NCI-H82 treated with DMSO at 0.1 percent for 48 hours (cell line): ENCODE data around the gene ZNF804B.

ENCODE experiments used
- DNase-seq: peaks from one replicate; lab custom pipeline; 2025; ENCODE audit not compliant: unreplicated experiment; lab: John Stamatoyannopoulos, UW

ZNF804B gene

GRCh38 chr7:88965371-88965770 lies 205.9 kb downstream of the ZNF804B start:
- no peak for DNase-seq

DNA sequence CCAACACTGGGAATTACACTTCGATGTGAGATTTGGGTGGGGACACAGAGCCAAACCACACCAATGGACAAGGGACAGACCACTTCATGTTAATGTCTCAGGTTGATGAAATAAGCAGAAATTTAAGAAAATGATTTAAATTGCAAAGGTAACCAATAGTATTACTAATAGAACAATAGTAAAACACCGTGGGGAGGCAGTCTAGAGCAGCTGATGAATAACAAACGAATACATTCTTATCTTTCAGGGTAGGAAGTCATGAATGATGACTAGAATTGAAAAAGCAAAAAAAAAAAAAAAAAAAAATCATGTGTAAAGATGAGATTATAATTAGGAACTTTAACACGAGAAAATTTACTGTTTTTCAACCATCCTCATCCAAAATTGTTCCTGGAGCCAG lies 207.9 kb downstream of the ZNF804B start:
- no peak for DNase-seq

DNA sequence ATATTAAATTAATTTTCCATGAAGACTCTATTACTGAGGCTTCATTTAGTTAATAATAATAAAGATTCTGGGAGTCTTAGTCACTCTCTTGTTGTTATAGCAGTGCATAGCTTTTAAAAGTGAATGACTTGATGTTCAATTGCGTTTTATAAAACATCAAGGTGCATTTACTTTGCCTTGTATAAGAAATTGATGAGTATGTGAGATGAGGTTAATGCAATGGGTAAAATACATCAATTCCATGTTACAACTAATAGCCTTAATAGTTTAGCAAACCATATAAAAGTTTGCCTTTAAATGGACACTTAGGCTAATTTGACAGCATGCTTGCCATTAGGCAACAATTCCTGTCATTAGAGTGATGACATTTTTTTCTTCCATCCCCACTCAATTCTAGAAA lies 209.7 kb downstream of the ZNF804B start:
- no peak for DNase-seq

- no peak for DNase-seq
These were observed 225.8 kb downstream of the ZNF804B start for GRCh38 chr7:88985295-88985694.

- no peak for DNase-seq
These were observed 241.8 kb downstream of the ZNF804B start for GRCh38 chr7:89001306-89001705.

DNA sequence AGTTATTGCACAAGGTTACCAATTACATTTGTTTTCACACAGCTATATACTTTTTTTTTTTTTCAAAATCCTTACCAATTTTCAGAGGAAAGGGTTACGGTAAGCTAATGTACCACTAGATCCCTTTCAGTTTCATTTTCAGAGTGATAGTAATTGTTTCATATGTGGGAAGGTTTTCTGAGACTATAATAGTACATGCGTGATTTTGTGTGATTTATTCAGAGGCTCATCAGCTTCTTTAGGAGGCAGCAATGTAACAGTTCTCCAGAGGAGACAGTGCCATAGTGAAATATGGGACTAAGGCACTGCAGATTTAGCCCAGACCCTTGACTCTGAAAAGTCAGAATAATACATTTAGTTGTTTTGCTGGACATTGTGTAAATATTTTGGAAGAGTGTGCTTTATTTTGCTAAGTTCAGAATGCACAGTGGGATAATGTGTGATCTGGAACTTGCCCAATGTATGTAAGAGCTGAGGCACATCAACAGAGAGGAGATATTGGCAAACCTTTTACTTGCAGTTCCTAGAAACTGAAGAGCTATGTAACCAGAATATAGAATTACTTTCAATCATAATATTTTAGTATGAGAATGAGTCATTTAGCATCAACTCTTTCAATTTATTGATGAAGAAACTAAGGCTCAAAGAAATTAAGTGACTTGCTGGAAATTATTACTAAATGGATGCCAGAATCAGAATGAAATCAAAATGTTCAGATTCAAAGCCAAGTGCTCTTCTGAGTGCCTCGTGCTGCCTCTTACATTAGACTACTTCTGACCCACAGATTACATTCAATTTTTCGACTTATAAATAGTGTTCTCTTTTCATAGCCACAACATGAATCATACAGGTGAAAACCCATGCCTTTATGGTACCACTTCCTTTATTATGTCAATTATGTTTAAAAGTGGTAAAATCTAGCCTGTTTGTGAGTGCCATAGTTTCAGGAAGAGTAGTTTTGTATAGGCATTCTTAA lies 243.8 kb downstream of the ZNF804B start:
- DNase-seq: no peak

- no peak for DNase-seq
These were observed 252.5 kb downstream of the ZNF804B start for GRCh38 chr7:89012016-89012415.

DNA sequence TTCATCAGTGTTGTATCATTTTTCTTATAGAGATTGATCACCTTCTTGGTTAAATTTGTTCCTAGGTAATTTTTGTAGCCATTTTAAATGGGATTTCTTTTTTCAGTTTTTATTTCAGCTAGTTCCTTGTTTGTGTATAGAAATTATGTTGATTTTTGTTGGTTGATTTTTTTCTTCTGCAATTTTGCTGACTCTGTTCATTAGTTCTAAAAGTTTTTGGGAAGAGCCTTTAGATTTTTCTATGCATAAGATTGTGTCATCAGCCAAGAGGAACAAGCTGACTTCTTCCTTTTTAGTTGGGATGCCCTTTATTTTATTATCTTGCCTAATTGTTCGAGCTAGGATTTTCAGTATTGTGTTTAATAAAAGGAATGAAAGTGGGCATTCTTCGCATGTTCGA lies 258.2 kb downstream of the ZNF804B start:
- DNase-seq: no peak

DNA sequence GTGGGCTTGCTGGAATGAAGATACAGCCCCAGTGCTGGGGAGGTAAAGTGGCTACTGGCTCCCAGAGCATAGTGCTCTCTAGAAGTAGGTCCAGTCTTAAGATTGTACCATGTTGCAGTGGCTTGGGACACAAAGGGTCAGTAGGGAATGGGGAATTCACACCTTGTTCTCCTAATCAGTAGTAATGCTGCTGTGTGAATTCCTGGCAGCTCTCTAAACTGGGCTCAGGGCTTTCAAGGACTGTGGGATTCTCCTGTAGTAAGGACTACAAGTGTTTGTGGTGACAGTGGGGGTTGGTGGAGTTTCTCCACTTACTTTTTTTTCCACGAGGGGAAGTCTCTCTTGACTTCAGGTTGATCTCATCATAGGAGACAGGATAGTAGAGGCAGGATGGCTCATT lies 262.2 kb downstream of the ZNF804B start:
- no peak for DNase-seq

DNA sequence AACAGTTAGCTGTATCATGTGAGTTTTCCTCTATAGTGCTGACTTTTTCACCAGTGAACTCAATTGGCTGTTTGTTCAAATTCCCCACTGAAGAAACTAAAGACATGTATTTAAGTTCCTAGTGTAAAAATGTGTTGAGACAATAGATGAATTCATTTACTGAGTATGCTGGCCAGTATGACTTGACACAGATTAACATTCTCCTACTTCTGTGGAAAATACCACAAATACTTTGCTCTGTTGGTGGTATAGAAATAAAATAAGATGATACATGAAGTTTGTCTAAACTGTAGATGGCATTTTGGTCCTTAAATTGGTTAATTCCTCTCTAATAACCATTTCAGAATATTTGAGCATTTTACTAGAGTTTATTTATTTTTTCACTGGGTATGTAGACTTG lies 263.7 kb downstream of the ZNF804B start:
- no peak for DNase-seq

- DNase-seq: no peak
These were observed 264.4 kb downstream of the ZNF804B start for GRCh38 chr7:89023877-89024276.

GRCh38 chr7:89027781-89028180 lies 268.3 kb downstream of the ZNF804B start:
- no peak for DNase-seq

DNA sequence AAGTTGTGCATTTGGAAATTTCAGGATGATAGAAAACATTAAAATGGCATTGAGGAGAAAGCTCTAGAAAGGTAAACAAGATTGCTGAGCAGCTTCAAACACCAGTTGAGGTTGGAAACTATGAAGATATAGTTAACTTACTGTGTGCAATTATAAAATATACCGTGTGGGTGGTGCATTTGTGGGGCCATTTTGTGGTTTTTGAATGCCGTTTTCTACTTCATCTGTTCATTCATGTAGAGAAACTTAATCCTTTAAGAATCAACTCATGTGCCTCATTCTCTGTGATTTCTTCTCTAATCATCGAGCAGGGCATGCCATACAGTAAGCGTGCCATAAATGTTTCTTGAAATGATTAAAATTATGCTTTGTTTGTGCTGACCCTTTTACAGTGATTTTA lies 268.8 kb downstream of the ZNF804B start:
- DNase-seq: no peak

- DNase-seq: no peak
These were observed 270.4 kb downstream of the ZNF804B start for GRCh38 chr7:89029864-89030263.

GRCh38 chr7:89041240-89041639 lies 281.7 kb downstream of the ZNF804B start:
- no peak for DNase-seq

- no peak for DNase-seq
These were observed 283.4 kb downstream of the ZNF804B start for GRCh38 chr7:89042940-89043339.

DNA sequence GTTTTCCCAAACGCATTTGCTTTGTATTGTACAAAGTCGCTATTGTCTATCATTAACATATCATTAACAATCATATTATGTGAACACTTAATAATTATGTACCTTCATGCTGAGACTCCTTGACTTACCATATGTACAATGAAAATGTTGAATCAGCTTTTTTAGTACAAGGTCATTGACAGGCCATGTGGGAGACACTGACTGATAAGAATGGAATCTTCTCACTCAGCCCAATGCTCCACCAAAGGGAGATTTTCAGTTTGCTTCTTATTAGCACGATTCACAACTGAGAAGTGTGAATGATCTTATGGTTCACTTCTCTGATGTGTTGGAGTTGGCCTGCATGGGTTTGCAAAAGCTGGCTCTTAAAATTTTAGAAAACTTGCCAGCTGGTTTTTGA lies 289.5 kb downstream of the ZNF804B start:
- DNase-seq: no peak

- no peak for DNase-seq
These were observed 293.6 kb downstream of the ZNF804B start for GRCh38 chr7:89053130-89053529.

- no peak for DNase-seq
These were observed 294.9 kb downstream of the ZNF804B start for GRCh38 chr7:89054361-89054760.

DNA sequence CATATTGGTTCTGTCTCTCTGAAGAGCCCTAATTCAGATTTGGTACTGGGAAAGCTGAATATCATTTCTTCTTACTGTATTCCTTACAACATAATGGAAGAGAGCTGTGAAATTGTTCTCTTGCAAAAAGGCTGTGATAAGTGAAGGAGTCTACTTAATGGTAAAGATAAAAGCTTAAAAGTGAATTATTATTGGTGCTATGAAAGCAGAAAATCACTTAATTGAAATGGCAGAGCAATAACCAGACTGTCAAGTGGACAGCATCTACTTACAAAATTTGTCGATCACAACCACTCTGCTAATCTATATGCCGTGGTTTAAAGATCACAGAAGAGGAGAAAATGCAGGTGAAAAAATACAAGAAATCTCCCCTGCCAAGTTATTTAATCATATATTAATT lies 300.7 kb downstream of the ZNF804B start:
- DNase-seq: no peak

- no peak for DNase-seq
These were observed 305.3 kb downstream of the ZNF804B start for GRCh38 chr7:89064831-89065230.

DNA sequence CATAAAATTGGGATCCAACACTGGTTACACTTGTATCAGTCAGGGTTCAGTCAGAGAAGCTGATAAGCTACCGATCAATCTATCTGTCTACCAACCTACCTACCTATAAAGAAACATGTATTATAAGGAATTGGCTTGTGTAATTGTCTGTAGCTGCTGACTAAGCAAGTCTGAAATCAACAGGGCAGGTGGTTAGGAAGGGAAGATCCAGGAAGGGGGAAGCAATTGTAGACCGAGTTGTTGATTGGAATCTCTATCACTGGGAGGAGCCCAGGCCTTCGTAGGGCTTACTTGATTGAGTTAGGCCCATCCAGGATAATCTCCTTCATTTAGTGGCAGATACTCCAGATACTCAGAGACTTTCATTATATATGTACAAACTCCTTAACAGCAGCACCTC lies 307.5 kb downstream of the ZNF804B start:
- DNase-seq: no peak

DNA sequence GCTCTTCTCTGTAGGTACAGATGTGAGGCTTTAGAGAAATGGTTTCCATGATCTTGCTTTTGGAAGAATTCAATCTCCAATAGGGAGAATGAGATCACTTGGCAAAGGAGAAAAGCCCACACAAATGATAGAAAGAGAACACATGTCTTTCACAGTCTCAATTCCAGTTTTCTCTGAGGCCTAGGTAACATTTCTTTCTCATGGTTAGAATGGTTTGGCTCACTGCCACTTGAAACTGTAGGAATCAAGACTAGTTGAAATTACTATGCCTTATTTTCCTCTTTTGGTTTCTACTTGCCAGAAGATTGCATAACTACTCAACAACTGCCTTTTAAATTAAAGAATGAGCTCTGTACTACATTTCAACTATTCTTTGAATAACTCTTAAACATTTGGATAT lies 312.6 kb downstream of the ZNF804B start:
- DNase-seq: no peak
